Neural crest cell (in vitro differentiated cells): Measurements from ENCODE around the gene SSR3. TPM values are rescaled to one million over a fixed set of nuclear protein-coding genes. Genes with fewer than 3 reads are reported as not detected.

Experiments used
- DNase-seq: peaks from one replicate; pipeline ENCODE4 v3.0.0; 2021; ENCODE audit warnings: low read depth, mixed read lengths, low spot score
- H3K27ac Mint-ChIP-seq: one replicate; pipeline ENCODE4 v1.8.0; 2021; ENCODE audit warnings: mild to moderate bottlenecking, mixed read lengths; ENCODE audit not compliant: unreplicated experiment
- H3K27me3 Mint-ChIP-seq: 2 replicates; pipeline ENCODE4 v1.8.0; 2021; ENCODE audit warnings: low read depth, mild to moderate bottlenecking, mixed read lengths
- H3K36me3 Mint-ChIP-seq: 2 replicates; pipeline ENCODE4 v1.8.0; 2021; ENCODE audit warnings: low read depth, mild to moderate bottlenecking, mixed read lengths
- H3K4me1 Mint-ChIP-seq: 2 replicates; pipeline ENCODE4 v1.8.0; 2021; ENCODE audit warnings: mixed read lengths
- H3K4me3 Mint-ChIP-seq: one replicate; pipeline ENCODE4 v1.8.0; 2021; ENCODE audit warnings: mild to moderate bottlenecking, mixed read lengths
- H3K9me3 Mint-ChIP-seq: 2 replicates; pipeline ENCODE4 v1.8.0; 2021; ENCODE audit warnings: mixed read lengths
- CTCF ChIP-seq: fragments of 200-600 bp; sonication (generic); conservative IDR thresholded peaks from 2 replicates; pipeline ENCODE4 v1.5.0; 2021; ENCODE audit warnings: antibody characterized with exemption, mild to moderate bottlenecking
- total RNA-seq: library from RNA; stranded (reverse); gene quantifications from 2 replicates; pipeline ENCODE4 v1.2.1, GENCODE V29; 2021

The SSR3 gene
- total RNA-seq, 1 donor from 2014 or later = 136 TPM

DNA sequence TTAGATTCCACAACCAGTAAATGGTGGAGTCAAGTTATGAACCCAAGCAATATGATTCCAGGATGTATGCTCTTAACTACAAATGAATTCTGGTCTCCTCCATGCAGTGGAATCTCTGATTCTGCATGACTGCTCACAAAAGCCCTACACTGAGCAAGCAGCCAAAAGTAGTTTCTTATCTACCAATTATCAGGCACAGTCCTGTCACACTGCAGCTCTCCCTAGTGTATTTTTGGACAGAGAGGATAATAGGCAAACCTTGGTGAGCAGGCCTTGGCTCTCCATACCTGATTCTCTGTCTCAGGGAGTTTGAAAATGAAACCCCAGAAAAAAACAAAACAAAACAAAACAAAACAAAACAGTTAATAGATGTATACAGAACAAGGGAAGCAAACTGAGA, 3.5 kb upstream of the SSR3 start:
- H3K27me3 Mint-ChIP-seq = no peaks in the 10 kb centered on the region
- no peak for TF ChIP-seq CTCF
- no peak overlapping the region for H3K4me3 Mint-ChIP-seq
- no peak overlapping the region for H3K27ac Mint-ChIP-seq
- H3K36me3 Mint-ChIP-seq = no peaks in the 10 kb centered on the region
- peaks cover 21% of the 10 kb centered on the region for H3K4me1 Mint-ChIP-seq
- no peaks in the 10 kb centered on the region for H3K9me3 Mint-ChIP-seq
- no peak for DNase-seq

DNA sequence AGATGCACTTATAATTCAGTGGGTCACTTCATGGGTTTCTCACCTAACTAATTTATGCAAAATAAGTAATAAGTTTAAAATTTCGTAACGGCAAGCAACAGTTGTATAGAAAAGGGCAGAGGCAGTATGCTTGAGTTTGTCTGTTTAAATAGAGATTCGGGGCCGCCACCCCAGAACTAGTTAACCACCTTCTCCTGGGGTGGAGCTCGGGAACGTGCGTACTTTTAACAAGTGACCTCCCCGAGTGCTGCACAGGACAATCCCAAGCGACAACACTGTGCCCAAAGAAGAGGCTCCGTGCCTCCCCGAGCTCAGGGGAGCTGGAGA, 439 bp downstream of the SSR3 start:
- Mint-ChIP-seq H3K27me3 (no peaks in the 10 kb centered on the region), H3K9me3 (no peaks in the 10 kb centered on the region), H3K4me3 (peak overlapping the region; percentile 97), H3K36me3 (peaks cover 7% of the 10 kb centered on the region), H3K27ac (peak overlapping the region; percentile 92), H3K4me1 (peaks cover 44% of the 10 kb centered on the region)
- TF ChIP-seq CTCF = no peak
- DNase-seq = no peak

DNA sequence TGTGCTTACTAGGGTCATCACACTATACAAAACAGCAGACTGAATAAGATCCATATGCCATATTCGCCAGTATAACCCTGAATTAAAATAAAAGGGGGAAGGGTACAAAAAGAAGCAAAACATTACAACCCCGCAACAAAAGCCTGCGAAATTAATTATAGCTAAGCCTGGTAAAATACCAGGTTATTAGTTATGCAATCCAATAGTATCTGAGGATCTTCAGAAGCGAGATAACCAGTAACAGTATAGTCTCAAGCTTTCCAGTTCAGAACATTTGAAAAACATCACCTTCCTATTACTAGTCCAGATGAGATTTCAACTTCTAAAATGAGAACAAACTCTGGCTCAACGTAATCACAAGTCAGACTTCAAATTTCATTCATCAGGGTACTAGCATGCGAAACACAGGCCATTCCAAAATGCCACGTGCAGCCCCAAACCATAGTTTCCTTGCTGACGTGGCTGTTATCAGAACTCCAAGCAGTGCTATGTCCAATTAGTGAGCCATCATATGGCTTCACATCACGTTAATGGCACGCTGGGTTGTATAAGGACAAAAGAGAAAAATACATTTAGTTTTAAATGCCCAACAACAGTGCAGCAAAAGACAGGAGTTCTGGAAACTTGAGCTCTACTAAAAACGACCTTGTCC, 1.1 kb downstream of the SSR3 start:
- H3K9me3 Mint-ChIP-seq = no peaks in the 10 kb centered on the region
- H3K4me1 Mint-ChIP-seq = peaks cover 44% of the 10 kb centered on the region

DNA sequence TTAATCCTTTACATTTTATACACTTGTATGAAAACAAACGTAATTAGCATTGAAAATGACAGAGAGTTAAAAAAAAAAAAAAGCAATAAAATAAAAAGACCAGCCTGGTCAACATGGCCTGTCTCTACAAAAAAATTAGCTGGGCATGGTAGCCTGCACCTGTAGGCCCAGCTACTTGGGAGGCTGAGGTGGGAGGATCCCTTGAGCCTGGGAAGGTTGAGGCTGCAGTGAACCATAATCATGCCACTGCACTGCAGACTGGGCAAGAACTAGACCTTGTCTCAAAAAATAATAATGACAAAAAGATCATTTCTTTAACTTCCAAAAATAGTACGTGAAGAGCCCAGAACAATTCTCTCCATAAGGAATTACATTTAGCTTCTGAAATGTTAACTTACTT, 1.9 kb downstream of the SSR3 start:
- H3K4me3 Mint-ChIP-seq = peak overlapping the region; percentile 97
- H3K36me3 Mint-ChIP-seq = peaks cover 7% of the 10 kb centered on the region
- H3K9me3 Mint-ChIP-seq = no peaks in the 10 kb centered on the region
- no peaks in the 10 kb centered on the region for H3K27me3 Mint-ChIP-seq
- no peak overlapping the region for H3K27ac Mint-ChIP-seq
- no peak for DNase-seq
- H3K4me1 Mint-ChIP-seq = peaks cover 48% of the 10 kb centered on the region
- no peak for TF ChIP-seq CTCF

More for the DNA sequence above, 1.1 kb downstream of the SSR3 start:
- Mint-ChIP-seq H3K27me3 (no peaks in the 10 kb centered on the region), H3K27ac (peak overlapping the region; percentile 92), H3K36me3 (peaks cover 7% of the 10 kb centered on the region), H3K4me3 (peak overlapping the region; percentile 97)
- TF ChIP-seq CTCF = no peak
- no peak for DNase-seq

DNA sequence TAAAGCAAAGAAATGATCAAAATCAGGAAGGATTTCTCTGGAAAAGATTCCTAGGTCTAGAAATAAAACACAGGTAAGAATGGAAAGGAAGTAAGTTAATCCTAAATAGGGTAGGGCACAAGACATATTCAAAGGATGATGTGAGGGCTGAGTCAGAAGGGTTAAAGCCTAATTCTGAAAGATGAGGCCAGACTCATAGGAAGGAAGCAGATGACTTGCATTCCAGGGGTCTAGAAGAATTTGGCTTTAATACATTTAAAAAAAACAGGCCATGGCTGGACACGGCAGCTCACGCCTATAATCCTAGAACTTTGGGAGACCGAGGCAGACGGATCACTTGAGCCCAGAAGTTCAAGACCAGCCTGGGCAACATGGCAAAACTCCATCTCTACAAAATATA, 3.2 kb downstream of the SSR3 start:
- H3K27ac Mint-ChIP-seq = no peak overlapping the region
- peak overlapping the region; percentile 97 for H3K4me3 Mint-ChIP-seq
- DNase-seq = no peak
- H3K9me3 Mint-ChIP-seq = no peaks in the 10 kb centered on the region
- peaks cover 57% of the 10 kb centered on the region for H3K4me1 Mint-ChIP-seq
- no peak for TF ChIP-seq CTCF
- H3K36me3 Mint-ChIP-seq = peaks cover 10% of the 10 kb centered on the region
- H3K27me3 Mint-ChIP-seq = no peaks in the 10 kb centered on the region
